ENCODE data around the gene SLC28A3. TPM values are rescaled to one million over a fixed set of nuclear protein-coding genes. Genes with fewer than 3 reads are reported as not detected.

SLC28A3 gene
- total and polyA plus RNA-seq, 2 donors (not counting 3 experiments of a cell fraction or from before 2014, with no cell fraction given): not detected

DNA sequence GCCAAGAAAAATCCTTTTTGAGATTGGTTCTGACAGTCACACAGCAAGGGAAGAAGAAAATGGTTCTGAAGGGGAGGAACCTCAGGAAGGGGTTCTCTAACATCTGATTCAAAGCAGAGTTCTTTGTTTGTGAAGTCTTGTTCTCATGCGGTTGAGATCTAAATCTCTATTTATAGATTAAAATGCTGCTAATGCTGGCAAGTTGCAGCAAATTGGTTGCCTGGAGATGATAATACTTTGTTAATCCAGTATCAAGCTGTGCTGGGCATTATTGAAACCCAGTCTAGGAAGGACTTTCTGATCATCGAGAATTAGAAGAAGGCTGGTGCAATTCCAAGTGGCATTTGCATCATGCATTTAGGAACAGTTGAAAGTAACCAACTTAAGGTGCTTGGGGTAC is 34.0 kb upstream of the SLC28A3 start:
- intact Hi-C loops (cut with micrococcal nuclease) (no loop called here), dilution Hi-C loops (cut with MboI; ENCODE audit: extremely low pct_ligation_motif_present, low sequenced_read_pairs) (no loop called here)
- Histone ChIP-seq H4K20me1 (replicated peaks; ENCODE audit: control insufficient read depth, extremely low read depth, insufficient read depth, low read length) (no peaks in the 10 kb centered on the region), H3K9ac (replicated peaks; ENCODE audit: extremely low read depth, insufficient read depth, low read length) (no peak overlapping the region), H3K4me1 (ENCODE audit: control insufficient read depth, extremely low read depth, insufficient read depth, low read length) (no peaks in the 10 kb centered on the region), H3K4me2 (ENCODE audit: insufficient read depth, low read length) (no peak overlapping the region), H3K79me2 (ENCODE audit: control insufficient read depth, insufficient read depth, low read length) (no peaks in the 10 kb centered on the region), H2AFZ (ENCODE audit: low read depth, low read length) (no peak overlapping the region), H3K9me1 (replicated peaks; ENCODE audit: control insufficient read depth, extremely low read depth, insufficient read depth, low read length) (no peaks in the 10 kb centered on the region), H3K4me3 (replicated peaks in 1 of 3; ENCODE audit: insufficient read depth in 1 of 3, low read depth in 1 of 3, low read length in 3 of 3) (no peak overlapping the region), H3K27me3 (ENCODE audit: control insufficient read depth in 2 of 2, insufficient read depth in 2 of 2, low read length in 2 of 2) (no peaks in the 10 kb centered on the region), H3K27ac (ENCODE audit: insufficient read depth, low read depth, low read length) (no peak overlapping the region), H3K9me3 (replicated peaks; ENCODE audit: control insufficient read depth, insufficient read depth, low read length) (no peaks in the 10 kb centered on the region), H3K36me3 (ENCODE audit: control insufficient read depth in 2 of 2, extremely low read depth in 1 of 2, insufficient read depth in 2 of 2, low read length in 2 of 2) (no peaks in the 10 kb centered on the region)
- BruUV-seq (replicated peaks): no TSS peak
- DNase-seq (ENCODE audit: low read depth, low spot score) (no peak), FAIRE-seq (no peak)
- TF ChIP-seq MYC (IDR thresholded peaks at IDR 0.05; ENCODE audit: low read depth, low read length): no peak
- TF ChIP-seq, protein P1, sequence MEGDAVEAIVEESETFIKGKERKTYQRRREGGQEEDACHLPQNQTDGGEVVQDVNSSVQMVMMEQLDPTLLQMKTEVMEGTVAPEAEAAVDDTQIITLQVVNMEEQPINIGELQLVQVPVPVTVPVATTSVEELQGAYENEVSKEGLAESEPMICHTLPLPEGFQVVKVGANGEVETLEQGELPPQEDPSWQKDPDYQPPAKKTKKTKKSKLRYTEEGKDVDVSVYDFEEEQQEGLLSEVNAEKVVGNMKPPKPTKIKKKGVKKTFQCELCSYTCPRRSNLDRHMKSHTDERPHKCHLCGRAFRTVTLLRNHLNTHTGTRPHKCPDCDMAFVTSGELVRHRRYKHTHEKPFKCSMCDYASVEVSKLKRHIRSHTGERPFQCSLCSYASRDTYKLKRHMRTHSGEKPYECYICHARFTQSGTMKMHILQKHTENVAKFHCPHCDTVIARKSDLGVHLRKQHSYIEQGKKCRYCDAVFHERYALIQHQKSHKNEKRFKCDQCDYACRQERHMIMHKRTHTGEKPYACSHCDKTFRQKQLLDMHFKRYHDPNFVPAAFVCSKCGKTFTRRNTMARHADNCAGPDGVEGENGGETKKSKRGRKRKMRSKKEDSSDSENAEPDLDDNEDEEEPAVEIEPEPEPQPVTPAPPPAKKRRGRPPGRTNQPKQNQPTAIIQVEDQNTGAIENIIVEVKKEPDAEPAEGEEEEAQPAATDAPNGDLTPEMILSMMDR (IDR thresholded peaks at IDR 0.05; ENCODE audit: extremely low read depth in 1 of 2, insufficient read depth in 1 of 2, low read depth in 1 of 2, low read length in 2 of 2): no peak
- TF ChIP-seq, protein P2, sequence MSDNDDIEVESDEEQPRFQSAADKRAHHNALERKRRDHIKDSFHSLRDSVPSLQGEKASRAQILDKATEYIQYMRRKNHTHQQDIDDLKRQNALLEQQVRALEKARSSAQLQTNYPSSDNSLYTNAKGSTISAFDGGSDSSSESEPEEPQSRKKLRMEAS (IDR thresholded peaks at IDR 0.05; ENCODE audit: insufficient read depth, insufficient read length): no peak
- TF ChIP-seq JUN (IDR thresholded peaks at IDR 0.05; ENCODE audit: borderline replicate concordance, insufficient read depth, insufficient read length, low read depth): no peak
- ChIA-PET CTCF (no interaction called here), POLR2A (no interaction called here)

DNA sequence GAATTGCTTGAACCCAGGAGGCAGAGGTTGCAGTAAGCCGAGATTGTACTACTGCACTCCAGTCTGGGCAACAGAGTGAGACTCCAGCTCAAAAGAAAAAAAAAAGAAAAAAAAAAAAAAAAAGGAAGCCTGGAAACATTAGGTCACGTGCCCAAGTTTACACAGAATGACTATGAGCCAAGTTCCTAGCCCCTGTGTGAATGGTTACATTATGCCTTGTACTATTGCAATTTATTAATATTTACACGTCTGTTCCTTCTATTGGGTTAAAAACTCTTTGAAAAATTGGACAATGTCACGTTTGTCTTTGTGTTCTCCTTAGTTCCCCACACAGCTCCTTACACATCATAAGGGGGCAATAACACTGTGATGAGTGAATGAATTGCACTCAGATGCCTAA is 33.5 kb upstream of the SLC28A3 start:
- dilution Hi-C loops (cut with MboI; ENCODE audit: extremely low pct_ligation_motif_present, low sequenced_read_pairs) (no loop called here), intact Hi-C loops (cut with micrococcal nuclease) (no loop called here)
- FAIRE-seq (no peak), DNase-seq (ENCODE audit: low read depth, low spot score) (no peak)
- no peaks in the 10 kb centered on the region for H4K20me1 ChIP-seq (replicated peaks; ENCODE audit: control insufficient read depth, extremely low read depth, insufficient read depth, low read length)
- ChIA-PET POLR2A (no interaction called here), CTCF (no interaction called here)
- no peaks in the 10 kb centered on the region for H3K79me2 ChIP-seq (ENCODE audit: control insufficient read depth, insufficient read depth, low read length)
- no peaks in the 10 kb centered on the region for H3K9me3 ChIP-seq (replicated peaks; ENCODE audit: control insufficient read depth, insufficient read depth, low read length)
- H2AFZ ChIP-seq (ENCODE audit: low read depth, low read length): no peak overlapping the region
- H3K36me3 ChIP-seq (ENCODE audit: control insufficient read depth in 2 of 2, extremely low read depth in 1 of 2, insufficient read depth in 2 of 2, low read length in 2 of 2): no peaks in the 10 kb centered on the region
- no peak overlapping the region for H3K27ac ChIP-seq (ENCODE audit: insufficient read depth, low read depth, low read length)
- no peaks in the 10 kb centered on the region for H3K4me1 ChIP-seq (ENCODE audit: control insufficient read depth, extremely low read depth, insufficient read depth, low read length)
- H3K9ac ChIP-seq (replicated peaks; ENCODE audit: extremely low read depth, insufficient read depth, low read length): no peak overlapping the region
- no peak overlapping the region for H3K4me3 ChIP-seq (replicated peaks in 1 of 3; ENCODE audit: insufficient read depth in 1 of 3, low read depth in 1 of 3, low read length in 3 of 3)
- no TSS peak for BruUV-seq (replicated peaks)
- H3K27me3 ChIP-seq (ENCODE audit: control insufficient read depth in 2 of 2, insufficient read depth in 2 of 2, low read length in 2 of 2): no peaks in the 10 kb centered on the region
- H3K4me2 ChIP-seq (ENCODE audit: insufficient read depth, low read length): no peak overlapping the region
- TF ChIP-seq, protein P1 (IDR thresholded peaks at IDR 0.05; ENCODE audit: extremely low read depth in 1 of 2, insufficient read depth in 1 of 2, low read depth in 1 of 2, low read length in 2 of 2): no peak
- TF ChIP-seq MYC (IDR thresholded peaks at IDR 0.05; ENCODE audit: low read depth, low read length): no peak
- no peak for TF ChIP-seq POLR2AphosphoS5 (IDR thresholded peaks at IDR 0.05; ENCODE audit: insufficient read depth, low read depth, low read length)
- TF ChIP-seq POLR2A (IDR thresholded peaks at IDR 0.05; ENCODE audit: low read depth, low read length): no peak
- no peak for TF ChIP-seq JUN (IDR thresholded peaks at IDR 0.05; ENCODE audit: borderline replicate concordance, insufficient read depth, insufficient read length, low read depth)
- TF ChIP-seq EZH2 (IDR thresholded peaks at IDR 0.05; ENCODE audit: borderline replicate concordance, low read depth, low read length, severe bottlenecking): no peak
- no peak for TF ChIP-seq GATA2 (IDR thresholded peaks at IDR 0.05; ENCODE audit: insufficient read depth, insufficient read length, low read depth, low read length)
- TF ChIP-seq, protein P2 (IDR thresholded peaks at IDR 0.05; ENCODE audit: insufficient read depth, insufficient read length): no peak
- TF ChIP-seq FOS (IDR thresholded peaks at IDR 0.05; ENCODE audit: borderline replicate concordance, insufficient read depth, low read length): no peak
- H3K9me1 ChIP-seq (replicated peaks; ENCODE audit: control insufficient read depth, extremely low read depth, insufficient read depth, low read length): no peaks in the 10 kb centered on the region
